GM18505 (cell line): Measurements from ENCODE around the gene GPR150.

ENCODE experiments used
- ATAC-seq: cut with Tn5 transposase; IDR thresholded peaks from one replicate; pipeline ENCODE4 v1.9.1; 2021; ENCODE audit not compliant: unreplicated experiment
- POLR2A ChIP-seq: IDR thresholded peaks from 4 replicates; pipeline ENCODE4 v1.6.1; 2011; ENCODE audit warnings: borderline replicate concordance; ENCODE audit not compliant: insufficient read depth, insufficient read length; ENCODE audit errors: extremely low read depth

Gene GPR150

DNA sequence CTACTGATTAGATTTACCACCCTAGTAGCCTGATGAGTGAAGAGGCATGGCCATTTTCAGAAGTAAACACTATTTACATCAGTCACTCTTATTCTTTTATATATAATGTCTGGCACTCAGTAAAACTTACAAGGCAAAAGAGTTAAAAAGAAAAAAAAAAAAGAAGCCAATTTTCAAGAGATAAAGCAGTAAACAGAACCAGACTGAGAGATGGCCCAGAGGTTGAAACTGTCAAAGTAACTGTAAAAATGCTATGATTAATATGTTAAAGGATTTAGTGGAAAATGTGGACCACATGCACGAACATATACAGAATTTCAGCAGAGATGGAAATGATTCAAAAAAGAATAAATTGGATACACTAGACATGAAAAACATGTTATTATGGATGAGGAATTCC lies 6.4 kb upstream of the GPR150 start:
- TF ChIP-seq POLR2A: no peak
- no peak for ATAC-seq

DNA sequence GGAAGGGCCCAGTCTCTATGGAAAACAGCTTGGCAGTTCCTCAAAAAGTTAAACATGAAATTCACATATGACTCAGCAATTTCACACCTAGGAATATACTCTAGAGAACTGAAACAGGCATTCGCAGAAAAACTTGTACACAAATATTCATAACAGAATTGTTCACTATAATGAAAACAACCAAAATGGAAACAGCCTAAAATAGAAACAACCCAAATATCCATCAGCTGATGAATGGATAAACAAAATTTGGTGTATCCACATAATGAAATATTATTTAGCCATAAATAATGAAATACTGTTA lies 4.8 kb upstream of the GPR150 start:
- no peak for TF ChIP-seq POLR2A
- peak; percentile 55 for ATAC-seq

DNA sequence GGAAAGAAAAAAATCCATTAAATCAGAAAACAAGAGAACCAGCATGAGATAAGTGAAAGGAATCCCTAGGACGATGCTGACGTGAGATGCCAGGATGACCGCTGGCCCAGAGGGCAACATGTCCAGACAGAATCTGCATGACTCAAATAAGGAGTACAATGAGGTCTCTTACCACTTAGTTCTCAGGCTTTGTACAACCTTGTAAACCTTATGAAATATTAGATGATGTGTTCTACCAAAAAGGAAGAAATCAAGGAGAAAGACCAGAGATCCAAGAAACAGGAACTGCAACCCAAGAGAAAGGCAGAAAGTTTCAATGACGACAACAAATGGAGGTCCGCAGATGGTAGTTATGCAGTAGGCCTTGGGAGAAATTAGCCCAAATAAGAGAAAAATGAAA lies 2.8 kb upstream of the GPR150 start:
- TF ChIP-seq POLR2A: no peak
- no peak for ATAC-seq

DNA sequence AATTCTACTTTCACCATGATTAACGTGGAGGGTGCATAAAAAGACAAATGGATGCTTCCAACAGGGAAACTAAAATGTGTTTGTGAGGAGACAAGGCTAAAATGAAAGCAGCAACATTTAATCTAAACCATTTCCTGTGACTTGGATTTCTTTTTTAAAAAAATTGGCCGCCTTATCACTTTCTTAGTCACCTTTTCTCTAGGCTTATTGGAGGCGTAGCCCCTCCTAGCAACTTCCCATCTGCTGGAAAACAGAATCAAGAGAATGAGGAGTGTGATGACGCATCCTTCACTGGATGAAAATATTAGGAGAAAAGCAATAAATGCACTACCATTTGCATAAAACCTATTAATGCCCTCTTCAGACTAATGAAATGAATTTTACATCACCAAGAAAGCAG lies 791 bp upstream of the GPR150 start:
- no peak for ATAC-seq
- TF ChIP-seq POLR2A: no peak

DNA sequence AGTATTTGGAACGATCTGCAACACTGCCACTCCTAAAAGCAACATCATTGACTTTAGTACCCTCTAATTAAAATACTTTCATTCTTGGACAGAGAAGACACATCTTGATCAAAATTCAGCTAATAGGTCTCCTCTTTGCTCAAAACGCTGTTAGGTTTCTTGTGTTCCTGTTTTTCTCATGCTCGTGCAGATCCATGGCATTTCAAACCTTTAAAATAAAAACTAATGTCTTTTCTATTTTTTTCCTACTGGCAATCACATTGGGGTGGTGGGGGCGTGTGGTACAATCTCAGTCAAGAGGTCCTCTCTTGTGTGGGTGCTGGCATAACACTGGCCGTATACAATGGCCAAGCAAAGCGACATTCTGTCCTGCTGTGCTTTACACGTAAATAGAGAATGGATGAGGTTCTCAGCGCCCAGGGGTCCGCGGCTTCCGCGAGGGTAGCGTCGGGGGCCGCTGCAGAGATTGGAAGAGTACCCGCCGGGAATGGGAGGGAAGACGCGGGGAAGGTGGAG lies 315 bp upstream of the GPR150 start:
- TF ChIP-seq POLR2A: no peak
- ATAC-seq: no peak

DNA sequence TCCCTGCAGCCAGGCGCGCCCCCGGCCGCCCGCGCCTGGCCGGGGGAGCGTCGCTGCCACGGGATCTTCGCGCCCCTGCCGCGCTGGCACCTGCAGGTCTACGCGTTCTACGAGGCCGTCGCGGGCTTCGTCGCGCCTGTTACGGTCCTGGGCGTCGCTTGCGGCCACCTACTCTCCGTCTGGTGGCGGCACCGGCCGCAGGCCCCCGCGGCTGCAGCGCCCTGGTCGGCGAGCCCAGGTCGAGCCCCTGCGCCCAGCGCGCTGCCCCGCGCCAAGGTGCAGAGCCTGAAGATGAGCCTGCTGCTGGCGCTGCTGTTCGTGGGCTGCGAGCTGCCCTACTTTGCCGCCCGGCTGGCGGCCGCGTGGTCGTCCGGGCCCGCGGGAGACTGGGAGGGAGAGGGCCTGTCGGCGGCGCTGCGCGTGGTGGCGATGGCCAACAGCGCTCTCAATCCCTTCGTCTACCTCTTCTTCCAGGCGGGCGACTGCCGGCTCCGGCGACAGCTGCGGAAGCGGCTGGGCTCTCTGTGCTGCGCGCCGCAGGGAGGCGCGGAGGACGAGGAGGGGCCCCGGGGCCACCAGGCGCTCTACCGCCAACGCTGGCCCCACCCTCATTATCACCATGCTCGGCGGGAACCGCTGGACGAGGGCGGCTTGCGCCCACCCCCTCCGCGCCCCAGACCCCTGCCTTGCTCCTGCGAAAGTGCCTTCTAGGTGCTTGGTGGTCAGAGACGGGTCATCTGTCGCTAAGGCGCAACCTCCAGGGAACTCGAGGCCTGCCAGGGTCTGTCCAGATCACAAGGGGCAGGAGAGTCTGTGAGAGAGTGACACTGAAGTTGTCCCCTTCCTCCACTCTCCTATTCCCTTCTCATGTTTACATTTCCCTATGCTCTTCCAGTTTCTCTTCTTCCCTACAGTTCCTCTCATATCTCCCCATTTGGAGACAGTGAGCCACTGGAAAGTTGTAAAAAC lies 1.3 kb downstream of the GPR150 start:
- ATAC-seq: peak; percentile 44
- peak; percentile 21 for TF ChIP-seq POLR2A

DNA sequence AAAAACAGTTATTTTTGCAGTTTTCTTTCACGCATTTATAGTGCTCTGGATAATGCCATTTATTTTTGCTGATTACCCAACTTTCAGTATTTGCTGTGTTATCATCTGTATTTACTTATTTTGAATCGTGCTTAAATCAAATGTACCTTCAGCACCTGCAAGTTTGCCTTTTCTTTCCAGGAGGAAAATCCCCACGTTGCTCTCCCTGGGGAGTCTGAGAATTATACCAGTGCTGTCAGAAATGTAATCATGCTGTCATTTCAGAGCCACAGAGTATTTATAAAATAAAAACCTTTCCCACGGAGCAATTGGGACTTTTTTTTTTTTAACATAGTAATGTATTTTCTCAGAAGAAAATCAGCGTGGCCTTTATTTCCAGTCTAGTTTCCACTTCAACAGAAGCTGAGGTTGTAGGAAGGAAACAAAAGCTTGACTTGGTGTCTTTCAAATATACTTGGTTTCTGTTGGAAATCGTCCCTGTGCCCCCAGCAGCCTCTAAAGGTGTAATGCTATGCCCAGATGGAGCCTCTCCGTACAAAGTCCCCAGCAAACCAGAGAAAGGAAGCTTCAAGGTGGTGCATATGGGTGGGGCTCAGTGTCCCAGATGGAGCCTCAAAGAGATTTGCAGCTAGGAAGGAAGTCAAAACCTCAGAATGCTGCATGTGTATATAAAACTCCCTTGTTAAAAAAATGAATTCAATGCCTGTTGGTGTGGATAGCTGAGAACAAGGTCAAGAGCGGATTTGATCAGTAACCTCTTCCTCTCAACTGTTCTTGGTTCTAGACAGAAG lies 2.1 kb downstream of the GPR150 start:
- TF ChIP-seq POLR2A: no peak
- no peak for ATAC-seq

DNA sequence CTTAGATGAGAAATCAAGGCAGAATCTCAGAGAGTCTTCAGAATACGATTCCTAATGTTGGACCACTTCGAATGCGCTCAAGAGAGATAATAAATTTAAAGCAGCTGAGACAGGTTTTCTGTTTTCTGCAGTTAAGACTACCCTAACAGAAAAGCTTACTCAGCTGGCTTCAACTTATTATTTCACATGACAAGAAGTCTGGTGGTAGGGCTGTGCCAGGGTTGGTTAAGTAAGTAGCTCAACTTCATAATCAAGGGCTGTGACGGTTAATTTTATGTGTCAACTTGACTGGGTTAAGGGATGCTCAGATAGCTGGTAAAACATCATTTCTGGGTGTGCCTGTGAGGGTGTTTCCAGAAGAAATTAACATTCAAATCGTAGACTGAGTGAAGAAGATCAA lies 3.8 kb downstream of the GPR150 start:
- no peak for TF ChIP-seq POLR2A
- no peak for ATAC-seq

DNA sequence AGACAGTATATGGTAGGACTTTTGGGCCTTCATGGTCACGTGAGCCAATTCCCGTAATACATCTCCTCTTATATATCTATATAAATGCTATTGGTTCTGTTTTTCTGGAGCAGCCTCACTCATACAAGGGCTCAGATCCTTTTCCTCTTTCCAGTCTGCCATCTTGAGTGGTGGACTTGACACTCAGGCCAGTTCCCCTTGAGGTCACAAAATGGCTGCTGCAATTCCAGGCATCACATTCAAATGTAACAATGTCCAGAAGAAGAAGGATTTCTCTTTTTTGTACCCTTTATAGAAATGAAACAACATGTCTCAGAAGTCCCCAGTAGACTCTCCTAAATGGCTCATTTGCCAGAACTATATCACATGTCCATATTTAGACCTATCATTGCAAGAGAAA lies 4.5 kb downstream of the GPR150 start:
- no peak for TF ChIP-seq POLR2A
- no peak for ATAC-seq

DNA sequence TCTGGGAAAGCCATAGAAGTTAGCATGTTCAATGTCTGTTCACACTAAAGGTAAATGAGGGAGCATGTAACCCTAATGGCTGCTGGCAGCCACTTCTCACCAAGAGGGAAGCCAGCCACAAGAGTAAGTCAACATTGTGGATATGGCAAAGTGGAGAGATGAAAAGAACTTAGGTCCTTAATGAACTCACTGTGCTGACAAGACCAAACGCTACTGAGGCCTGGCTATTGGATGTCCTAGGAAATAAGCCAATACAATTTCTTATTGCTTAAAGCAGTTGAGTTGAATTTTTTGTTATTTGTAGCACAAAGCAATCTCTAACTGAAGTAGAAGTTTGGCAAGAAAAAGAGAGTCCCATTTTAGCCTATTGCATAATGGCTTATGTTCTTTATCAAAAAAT lies 6.8 kb downstream of the GPR150 start:
- no peak for TF ChIP-seq POLR2A
- ATAC-seq: no peak

DNA sequence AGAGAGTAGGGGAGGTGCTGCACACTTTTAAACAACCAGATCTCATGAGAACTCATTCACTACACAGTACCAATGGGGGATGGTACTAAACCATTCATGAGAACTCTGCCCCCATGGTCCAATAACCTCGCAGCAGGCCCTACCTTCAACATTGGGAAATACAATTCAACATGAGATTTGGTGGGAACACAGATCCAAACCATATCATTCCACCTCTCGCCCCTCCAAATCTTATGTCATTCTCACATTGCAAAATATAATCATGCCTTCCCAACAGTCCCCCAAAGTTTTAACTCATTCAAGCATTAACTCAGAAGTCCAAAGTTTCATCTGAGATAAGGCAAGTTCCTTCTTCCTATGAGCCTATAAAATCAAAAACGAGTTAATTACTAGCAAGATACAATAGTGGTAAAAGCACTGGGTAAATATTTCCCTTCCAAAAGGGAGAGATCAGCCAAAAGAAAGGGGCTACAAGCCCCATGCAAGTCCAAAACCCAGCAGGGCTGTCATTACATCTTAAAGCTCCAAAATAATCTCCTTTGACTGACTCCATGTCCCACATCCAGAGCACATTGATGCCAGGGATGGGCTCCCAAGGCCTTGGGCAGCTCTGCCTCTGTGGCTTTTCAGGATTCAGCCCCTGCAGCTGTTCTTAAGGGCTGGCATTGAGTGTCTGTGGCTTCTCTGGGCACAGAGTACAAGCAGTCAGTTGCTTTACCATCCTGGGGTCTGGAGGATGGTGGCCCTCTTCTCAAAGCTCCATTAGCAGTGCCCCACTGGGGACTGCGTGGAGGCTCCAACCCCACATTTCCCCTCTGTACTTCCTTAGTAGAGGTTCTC lies 8.3 kb downstream of the GPR150 start:
- ATAC-seq: no peak
- no peak for TF ChIP-seq POLR2A

DNA sequence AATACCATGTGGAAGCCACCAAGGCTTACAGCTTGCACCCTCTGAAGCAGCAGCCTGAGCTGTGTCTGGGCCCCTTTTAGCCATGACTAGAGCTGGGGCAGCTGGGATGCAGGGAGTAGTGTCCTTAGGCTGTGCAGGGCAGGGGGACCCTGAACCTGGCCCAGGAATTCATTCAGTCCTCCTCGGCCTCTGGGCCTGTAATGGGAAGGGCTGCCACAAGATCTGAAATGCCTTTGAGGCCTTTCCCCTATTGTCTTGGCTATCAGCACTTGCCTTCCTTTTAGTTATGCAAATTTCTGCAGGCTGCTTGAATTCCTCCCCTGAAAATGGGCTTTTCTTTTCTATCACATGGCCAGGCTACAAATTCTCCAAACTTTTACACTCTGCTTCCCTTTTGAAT lies 9.0 kb downstream of the GPR150 start:
- TF ChIP-seq POLR2A: no peak
- ATAC-seq: no peak

DNA sequence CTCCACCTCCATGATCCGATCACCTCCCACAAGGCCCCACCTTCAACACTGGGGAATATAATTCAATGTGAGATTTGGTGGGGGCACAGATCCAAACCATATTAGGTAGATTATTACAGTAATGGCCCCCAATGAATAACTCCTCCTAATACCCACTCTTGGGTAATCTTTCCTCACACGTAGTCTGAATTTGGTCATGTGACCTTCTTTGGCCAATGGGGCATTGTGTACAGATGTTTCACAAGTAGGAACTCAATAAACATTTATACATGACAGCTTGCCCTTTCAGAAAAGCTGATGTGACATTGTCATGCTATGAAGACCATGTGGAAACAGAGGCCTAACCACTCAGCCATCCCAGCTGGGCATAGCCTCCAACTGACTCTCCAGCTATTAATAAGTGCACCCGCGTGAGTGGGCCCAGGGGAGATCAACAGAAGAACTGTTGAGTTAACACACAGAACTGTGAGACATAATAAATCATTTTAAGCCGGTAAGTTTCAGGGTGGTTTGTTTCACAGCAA lies 10.6 kb downstream of the GPR150 start:
- no peak for TF ChIP-seq POLR2A
- ATAC-seq: no peak
